Endothelial cell of umbilical vein (primary cell): ENCODE measurements around the gene HSP90AB1. TPM values are rescaled to one million over a fixed set of nuclear protein-coding genes. Genes with fewer than 3 reads are reported as not detected.

Experiments used
- BruUV-seq: library from RNA; stranded (reverse); fragments of 400-500 nt; replicated peaks from 2 replicates; lab custom pipeline; 2021; lab: Mats Ljungman, UMichigan
- CTCF ChIA-PET: fragments of 300-600, 350-600 bp; sonication (Branson Sonifier 250); formaldehyde crosslinking; loops from one replicate; lab custom pipeline; 2021; ENCODE audit warnings: antibody characterized with exemption, inconsistent platforms; lab: Charles Lee
- POLR2A ChIA-PET: fragments of 300-600, 350-600 bp; sonication (Branson Sonifier 250); formaldehyde crosslinking; loops from one replicate; lab custom pipeline; 2021; ENCODE audit warnings: antibody characterized with exemption, inconsistent platforms; lab: Charles Lee
- DNase-seq: peaks from one replicate; pipeline ENCODE4 v3.0.0-alpha.2; 2011; ENCODE audit warnings: low read depth, low spot score
- FAIRE-seq: peaks from 2 replicates; lab custom pipeline; 2011; peaks lifted over from hg19 to GRCh38; lab: Jason Lieb, UNC
- H2AFZ ChIP-seq: 2 replicates; pipeline ENCODE4 v1.6.0; 2012; ENCODE audit warnings: low read depth, low read length, control low read depth, inconsistent platforms
- H3K27ac ChIP-seq: 2 replicates; pipeline ENCODE4 v1.5.1; 2011; ENCODE audit warnings: low read depth, mild to moderate bottlenecking, control low read depth, low read length, moderate library complexity; ENCODE audit not compliant: insufficient read depth
- H3K27me3 ChIP-seq, 2 experiments: 2 replicates each; pipeline versions ENCODE4 v1.6.0 to v1.6.1; 2011; ENCODE audit warnings: low read length in 2 of 2, mixed read lengths in 1 of 2; ENCODE audit not compliant: control insufficient read depth in 2 of 2, insufficient read depth in 2 of 2
- H3K36me3 ChIP-seq, 2 experiments: 2 replicates in 1 of 2; 3 replicates in 1 of 2; pipeline ENCODE4 v1.5.1; 2011; ENCODE audit warnings: low read length in 2 of 2, mild to moderate bottlenecking in 1 of 2, moderate library complexity in 1 of 2; ENCODE audit not compliant: control insufficient read depth in 2 of 2, insufficient read depth in 2 of 2; ENCODE audit errors: extremely low read depth in 1 of 2
- H3K4me1 ChIP-seq: 3 replicates; pipeline ENCODE4 v1.5.1; 2011; ENCODE audit warnings: mild to moderate bottlenecking, low read length; ENCODE audit not compliant: control insufficient read depth, insufficient read depth; ENCODE audit errors: extremely low read depth
- H3K4me2 ChIP-seq: 2 replicates; pipeline ENCODE4 v1.6.1; 2011; ENCODE audit warnings: low read length, control low read depth, mixed read lengths; ENCODE audit not compliant: insufficient read depth
- H3K4me3 ChIP-seq, 3 experiments: fragments of 200-600 bp in 1 of 3; sonication (generic), shearing (Covaris generic) in 1 of 3; replicated peaks in 1 of 3; 2 replicates each; pipeline ENCODE4 v1.5.1; 2011 to 2016; ENCODE audit warnings: control low read depth in 3 of 3, low read length in 3 of 3, mild to moderate bottlenecking in 2 of 3, inconsistent platforms in 1 of 3, low read depth in 1 of 3, moderate library complexity in 1 of 3; ENCODE audit not compliant: insufficient read depth in 1 of 3
- H3K79me2 ChIP-seq: 2 replicates; pipeline ENCODE4 v1.6.0; 2012; ENCODE audit warnings: low read length, inconsistent platforms; ENCODE audit not compliant: control insufficient read depth, insufficient read depth
- H3K9ac ChIP-seq: replicated peaks from 2 replicates; pipeline ENCODE3; 2011; ENCODE audit warnings: low read length, control low read depth; ENCODE audit not compliant: insufficient read depth; ENCODE audit errors: extremely low read depth
- H3K9me1 ChIP-seq: replicated peaks from 3 replicates; pipeline ENCODE4 v1.6.0; 2011; ENCODE audit warnings: mild to moderate bottlenecking, low read length; ENCODE audit not compliant: control insufficient read depth, insufficient read depth; ENCODE audit errors: extremely low read depth
- H3K9me3 ChIP-seq: replicated peaks from 2 replicates; pipeline ENCODE4 v1.5.1; 2012; ENCODE audit warnings: low read length, inconsistent platforms; ENCODE audit not compliant: control insufficient read depth, insufficient read depth
- H4K20me1 ChIP-seq: replicated peaks from 2 replicates; pipeline ENCODE3; 2011; ENCODE audit warnings: mild to moderate bottlenecking, low read length; ENCODE audit not compliant: control insufficient read depth, insufficient read depth; ENCODE audit errors: extremely low read depth
- CTCF ChIP-seq, 2 donors: IDR thresholded peaks; 1 replicate in 1 of 2; 2 replicates in 1 of 2; pipeline ENCODE4 v1.5.1; 2011; ENCODE audit warnings: low read length in 2 of 2, mild to moderate bottlenecking in 2 of 2, moderate library complexity in 2 of 2, control low read depth in 1 of 2, inconsistent platforms in 1 of 2, low read depth in 1 of 2; ENCODE audit not compliant: insufficient read depth in 1 of 2; ENCODE audit errors: extremely low read depth in 1 of 2
- EZH2 ChIP-seq: IDR thresholded peaks from 2 replicates; pipeline ENCODE4 v1.6.1; 2012; ENCODE audit warnings: borderline replicate concordance, low read depth, mild to moderate bottlenecking, moderate library complexity, low read length, inconsistent platforms; ENCODE audit not compliant: severe bottlenecking
- FOS ChIP-seq: IDR thresholded peaks from 2 replicates; pipeline ENCODE4 v1.6.1; 2011; ENCODE audit warnings: mild to moderate bottlenecking, low read length, moderate library complexity, borderline replicate concordance; ENCODE audit not compliant: insufficient read depth
- GATA2 ChIP-seq: IDR thresholded peaks from 2 replicates; pipeline ENCODE4 v1.7.0; 2011; ENCODE audit warnings: low read depth, mild to moderate bottlenecking, moderate library complexity, mixed read lengths, low read length; ENCODE audit not compliant: insufficient read length, insufficient read depth
- JUN ChIP-seq: IDR thresholded peaks from 2 replicates; pipeline ENCODE4 v1.6.1; 2011; ENCODE audit warnings: borderline replicate concordance, low read depth; ENCODE audit not compliant: insufficient read length, insufficient read depth
- MAX ChIP-seq: IDR thresholded peaks from 2 replicates; pipeline ENCODE4 v1.6.1; 2011; ENCODE audit not compliant: insufficient read depth, insufficient read length
- MYC ChIP-seq: IDR thresholded peaks from one replicate; pipeline ENCODE4 v1.6.1; 2011; ENCODE audit warnings: mild to moderate bottlenecking, low read depth, low read length
- POLR2A ChIP-seq: IDR thresholded peaks from 2 replicates; pipeline ENCODE4 v1.6.1; 2012; ENCODE audit warnings: low read depth, mild to moderate bottlenecking, control low read depth, low read length
- POLR2AphosphoS5 ChIP-seq: IDR thresholded peaks from 2 replicates; pipeline ENCODE4 v1.6.1; 2012; ENCODE audit warnings: low read depth, mild to moderate bottlenecking, control low read depth, low read length, moderate library complexity; ENCODE audit not compliant: insufficient read depth
- dilution Hi-C: fragments of 300-500 bp; cut with MboI; formaldehyde crosslinking; loops from one replicate; pipeline ENCODE4 v1.15.0; 2019; ENCODE audit warnings: low sequenced_read_pairs; ENCODE audit not compliant: extremely low pct_ligation_motif_present
- intact Hi-C: fragments of 100-400 bp; cut with micrococcal nuclease; formaldehyde crosslinking; loops from one replicate; pipeline ENCODE4 v1.10.0; 2022
- polyA plus RNA-seq, 4 experiments: library from polyadenylated mRNA; depleted of rRNA in 3 of 4; stranded (reverse) in 3 of 4; unstranded in 1 of 4; fragments of >200 nt; gene quantifications; 2 replicates each; pipeline versions ENCODE4 v1.2.1 to v1.2.3, GENCODE V29; 2011 to 2012; ENCODE audit warnings: missing spikeins in 1 of 4
- total RNA-seq: library from RNA; stranded (reverse); gene quantifications from 2 replicates; pipeline ENCODE4 v1.2.3, GENCODE V29; 2021

The HSP90AB1 gene
- total and polyA plus RNA-seq, 2 donors (not counting 3 experiments of a cell fraction or from before 2014, with no cell fraction given) = 824 to 1,201 TPM

GRCh38 chr6:44278774-44279697 is 32.1 kb downstream of the HSP90AB1 start:
- FAIRE-seq (no peak), DNase-seq (no peak)
- H2AFZ ChIP-seq = no peak overlapping the region
- POLR2A ChIA-PET = no interaction called here
- no peaks in the 10 kb centered on the region for H3K36me3 ChIP-seq
- no peak overlapping the region for H3K4me3 ChIP-seq
- BruUV-seq = no TSS peak
- CTCF ChIA-PET = interaction anchor here (0.7 to 3.0 kb wide), 4 partner anchors 11 to 34 kb away, joined by 3 to 12 read pairs (median 5); partner anchors contain the start of gene AARS2
- H3K27ac ChIP-seq = no peak overlapping the region
- no peaks in the 10 kb centered on the region for H3K9me1 ChIP-seq
- no peak overlapping the region for H3K4me2 ChIP-seq
- TF ChIP-seq POLR2A (no peak), CTCF (IDR thresholded peaks at IDR 0.05; ENCODE audit: extremely low read depth in 1 of 2, insufficient read depth in 1 of 2, low read depth in 1 of 2, low read length in 2 of 2) (no peak), POLR2AphosphoS5 (no peak), JUN (no peak), EZH2 (no peak), FOS (no peak), MAX (no peak), GATA2 (no peak), MYC (no peak)
- intact Hi-C loops = no loop called here
- dilution Hi-C loops = no loop called here
- H3K79me2 ChIP-seq = no peaks in the 10 kb centered on the region
- no peaks in the 10 kb centered on the region for H4K20me1 ChIP-seq
- no peaks in the 10 kb centered on the region for H3K4me1 ChIP-seq
- H3K9ac ChIP-seq = no peak overlapping the region
- peaks cover 16 to 29% of the 10 kb centered on the region in 2 experiments for H3K27me3 ChIP-seq
- H3K9me3 ChIP-seq = no peaks in the 10 kb centered on the region
